K562 (cell line): Measurements from ENCODE around the gene PSME1. TPM values are rescaled to one million over a fixed set of nuclear protein-coding genes. Genes with fewer than 3 reads are reported as not detected.

Experiments used
- ARID3B ChIP-seq: fragments of 250-450 bp; sonication (Bioruptor Pico); IDR thresholded peaks from 2 replicates; pipeline ENCODE4 v1.4.0; 2020; ENCODE audit warnings: borderline replicate concordance
- CAMTA2 ChIP-seq: fragments of 250-450 bp; sonication (Bioruptor Pico); conservative IDR thresholded peaks from 2 replicates; pipeline ENCODE4 v1.5.1; 2022
- E2F8 ChIP-seq: fragments of 450-650 bp; IDR thresholded peaks from 2 replicates; pipeline ENCODE4 v1.7.1; 2018; ENCODE audit warnings: mild to moderate bottlenecking, low read depth; ENCODE audit not compliant: partially characterized antibody
- EP400 ChIP-seq: fragments of 450-650 bp; IDR thresholded peaks from 2 replicates; pipeline ENCODE4 v1.6.1; 2017; ENCODE audit warnings: antibody characterized with exemption, mild to moderate bottlenecking, moderate library complexity
- ETV1 ChIP-seq: fragments of 450-650 bp; conservative IDR thresholded peaks from 2 replicates; pipeline ENCODE4 v1.6.1; 2016; ENCODE audit warnings: missing genetic modification characterization, control low read depth, low read depth, missing compliant biosample characterization
- IRF2 ChIP-seq: sonication (generic); formaldehyde crosslinking; IDR thresholded peaks from 2 replicates; pipeline ENCODE4 v1.8.1; 2022; ENCODE audit warnings: mild to moderate bottlenecking, missing genetic modification reagents
- LARP7 ChIP-seq: fragments of 450-650 bp; IDR thresholded peaks from 2 replicates; pipeline ENCODE4 v1.6.1; 2016
- MYC ChIP-seq, 2 experiments: fragments of 250-450 bp in 1 of 2; sonication (Bioruptor Pico) in 1 of 2; IDR thresholded peaks; 2 replicates each; pipeline versions ENCODE4 v1.5.1 to v1.6.1; 2012 to 2021; ENCODE audit warnings: low read depth in 2 of 2, borderline replicate concordance in 1 of 2, improper control_type of control experiment in 1 of 2, low read length in 1 of 2, mild to moderate bottlenecking in 1 of 2, moderate library complexity in 1 of 2
- THRB ChIP-seq: fragments of 450-650 bp; formaldehyde crosslinking; conservative IDR thresholded peaks from 2 replicates; pipeline ENCODE4 v1.4.0; 2022; ENCODE audit warnings: mild to moderate bottlenecking, missing genetic modification characterization
- USF1 ChIP-seq: sonication (generic); formaldehyde crosslinking; IDR thresholded peaks from 2 replicates; pipeline ENCODE4 v1.9.0; 2022; ENCODE audit warnings: mild to moderate bottlenecking, missing genetic modification reagents
- VEZF1 ChIP-seq: fragments of 200-800 bp; sonication (Bioruptor generic); IDR thresholded peaks from 2 replicates; pipeline ENCODE4 v1.6.1; 2017; ENCODE audit warnings: missing genetic modification characterization, missing compliant biosample characterization
- ZNF592 ChIP-seq: fragments of 450-650 bp; IDR thresholded peaks from 2 replicates; pipeline ENCODE4 v1.6.1; 2017; ENCODE audit warnings: antibody characterized with exemption, mild to moderate bottlenecking
- polyA plus RNA-seq, 8 experiments: library from polyadenylated mRNA; depleted of rRNA in 4 of 8; stranded (reverse) in 5 of 8; unstranded in 3 of 8; fragments of >200 nt; fragmentation: Nextera tagmentation in 2 of 8; fragmentation: Illumina TruSeq in 1 of 8; extraction: Ambion mirVana in 2 of 8; extraction: Trizol in 1 of 8; gene quantifications; 2 replicates each; pipeline versions ENCODE4 v1.2.1 to v1.2.3, GENCODE V29; 2011 to 2014; ENCODE audit warnings: inconsistent platforms in 1 of 8, missing spikeins in 1 of 8
- total RNA-seq, 7 experiments: library from RNA; depleted of rRNA in 6 of 7; stranded (reverse); fragments of >200 nt in 6 of 7; fragmentation: Illumina TruSeq in 2 of 7; extraction: Trizol in 2 of 7; gene quantifications; 2 replicates each; pipeline versions ENCODE4 v1.2.1 to v1.2.3, GENCODE V29; 2011 to 2021; ENCODE audit warnings: low replicate concordance in 1 of 7

PSME1 gene
- total and polyA plus RNA-seq, 9 of the 15 experiments (the other 6 are each of a cell fraction or from before 2014, with no cell fraction given): 20.3 to 180 (median 67.5) TPM

- TF ChIP-seq ARID3B (CRISPR knock-in tag) (no peak), ZNF592 (peak; percentile 83; the same call in 1 of the 2 replicates), E2F8 (no peak), EP400 (peak; percentile 70; the same call in 1 of the 2 replicates), CAMTA2 (CRISPR knock-in tag) (no peak), USF1 (CRISPR knock-in tag) (peak; percentile 95), ETV1 (tag) (no peak), MYC (IDR thresholded peaks at IDR 0.05; ENCODE audit: low read depth, low read length) (peak; percentile 89), MYC (CRISPR knock-in tag; IDR thresholded peaks at IDR 0.05; ENCODE audit: borderline replicate concordance, low read depth) (no peak), THRB (no peak), VEZF1 (CRISPR knock-in tag) (peak; percentile 45), IRF2 (CRISPR knock-in tag) (no peak), LARP7 (no peak)
Measured at GRCh38 chr14:24095271-24096068, 40.5 kb upstream of the PSME1 start (continued).
